Prostate gland (tissue), 2 donors: ENCODE measurements around the gene DHX35. TPM values are rescaled to one million over a fixed set of nuclear protein-coding genes. Genes with fewer than 3 reads are reported as not detected.

Source experiments
- DNase-seq: peaks from one replicate; pipeline ENCODE4 v3.0.0-alpha.2; 2019; ENCODE audit warnings: low spot score
- H3K27ac ChIP-seq, 2 donors: fragments of 200-600 bp; sonication (generic); 2 replicates each; pipeline ENCODE4 v1.5.1; 2017 to 2019
- H3K27me3 ChIP-seq: fragments of 200-600 bp; sonication (generic); replicated peaks from 2 replicates; pipeline ENCODE4 v1.5.1; 2019; ENCODE audit not compliant: insufficient read depth
- H3K36me3 ChIP-seq, 2 donors: fragments of 200-600 bp; sonication (generic); 1 replicate in 1 of 2; 2 replicates in 1 of 2; pipeline versions ENCODE4 v1.5.1 to v1.8.1; 2017 to 2019
- H3K4me1 ChIP-seq: fragments of 200-600 bp; sonication (generic); replicated peaks from 2 replicates; pipeline ENCODE4 v1.5.1; 2019
- H3K4me3 ChIP-seq, 2 donors: fragments of 200-600 bp; sonication (generic); 2 replicates each; pipeline ENCODE4 v1.5.1; 2017 to 2019
- H3K9me3 ChIP-seq: fragments of 200-600 bp; sonication (generic); 2 replicates; pipeline ENCODE4 v1.5.1; 2017
- POLR2A ChIP-seq: fragments of 450-650 bp; IDR thresholded peaks from one replicate; pipeline ENCODE4 v1.6.1; 2016; ENCODE audit warnings: antibody characterized with exemption, mild to moderate bottlenecking
- POLR2AphosphoS5 ChIP-seq: sonication (generic); formaldehyde crosslinking; IDR thresholded peaks from one replicate; pipeline ENCODE4 v1.6.1; 2017; ENCODE audit warnings: antibody characterized with exemption
- WGBS: methylation state at CpG from one replicate; pipeline ENCODE4 v1.1.5; 2018; 5-methylcytosine and 5-hydroxymethylcytosine counted together
- intact Hi-C: fragments of 100-400 bp; cut with DNase I; formaldehyde crosslinking; loops from one replicate; pipeline ENCODE4 v1.14.2; 2022
- total RNA-seq, 2 donors: library from RNA; depleted of rRNA; stranded (reverse); fragments of >200 nt; gene quantifications; one replicate each; pipeline ENCODE4 v1.1.0, GENCODE V29; 2016
- TF ChIP-seq, protein P1 (sequence below), 4 experiments: fragments of 200-600 bp in 2 of 4; fragments of 450-650 bp in 2 of 4; sonication (generic) in 2 of 4; IDR thresholded peaks; 1 replicate in 3 of 4; 2 replicates in 1 of 4; pipeline ENCODE4 v1.5.1; 2016 to 2019; ENCODE audit warnings: antibody characterized with exemption in 4 of 4, mild to moderate bottlenecking in 2 of 4, moderate library complexity in 2 of 4

Gene DHX35
- total RNA-seq, 2 donors from 2014 or later = 12.8 to 15.6 TPM

DNA sequence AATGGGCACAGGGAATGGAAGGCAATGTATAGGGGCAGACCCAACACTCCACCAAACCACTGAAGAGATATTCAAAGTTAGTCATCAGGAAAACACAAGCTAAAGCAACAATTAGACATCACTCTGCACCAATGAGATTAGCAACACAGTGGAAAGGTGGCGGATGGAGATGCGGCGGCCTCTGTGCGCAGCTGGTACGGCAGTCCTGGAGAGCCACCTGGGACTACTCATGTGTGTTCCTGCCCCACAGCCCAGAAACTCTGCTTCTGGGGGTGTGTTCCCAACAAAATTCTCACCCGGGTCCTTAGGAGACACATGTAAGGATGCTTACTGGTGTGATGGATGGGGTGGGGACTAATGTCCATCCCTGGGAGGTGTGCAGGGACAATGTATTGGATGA lies 82.4 kb downstream of the DHX35 start:
- Histone ChIP-seq H3K27ac (no peak overlapping the region), H3K4me1 (no peaks in the 10 kb centered on the region), H3K27me3 (no peaks in the 10 kb centered on the region), H3K9me3 (no peaks in the 10 kb centered on the region), H3K4me3 (no peak overlapping the region), H3K36me3 (peaks cover 0 to 5% of the 10 kb centered on the region in 2 donors)
- TF ChIP-seq, protein P1, sequence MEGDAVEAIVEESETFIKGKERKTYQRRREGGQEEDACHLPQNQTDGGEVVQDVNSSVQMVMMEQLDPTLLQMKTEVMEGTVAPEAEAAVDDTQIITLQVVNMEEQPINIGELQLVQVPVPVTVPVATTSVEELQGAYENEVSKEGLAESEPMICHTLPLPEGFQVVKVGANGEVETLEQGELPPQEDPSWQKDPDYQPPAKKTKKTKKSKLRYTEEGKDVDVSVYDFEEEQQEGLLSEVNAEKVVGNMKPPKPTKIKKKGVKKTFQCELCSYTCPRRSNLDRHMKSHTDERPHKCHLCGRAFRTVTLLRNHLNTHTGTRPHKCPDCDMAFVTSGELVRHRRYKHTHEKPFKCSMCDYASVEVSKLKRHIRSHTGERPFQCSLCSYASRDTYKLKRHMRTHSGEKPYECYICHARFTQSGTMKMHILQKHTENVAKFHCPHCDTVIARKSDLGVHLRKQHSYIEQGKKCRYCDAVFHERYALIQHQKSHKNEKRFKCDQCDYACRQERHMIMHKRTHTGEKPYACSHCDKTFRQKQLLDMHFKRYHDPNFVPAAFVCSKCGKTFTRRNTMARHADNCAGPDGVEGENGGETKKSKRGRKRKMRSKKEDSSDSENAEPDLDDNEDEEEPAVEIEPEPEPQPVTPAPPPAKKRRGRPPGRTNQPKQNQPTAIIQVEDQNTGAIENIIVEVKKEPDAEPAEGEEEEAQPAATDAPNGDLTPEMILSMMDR (IDR thresholded peaks at IDR 0.05) = no peak
- TF ChIP-seq POLR2A (no peak), POLR2AphosphoS5 (no peak)
- WGBS = 97% methylated on average over 6 of the region's 6 CpGs
- DNase-seq = no peak
- intact Hi-C loops = loop anchor here (5.0 to 10.0 kb wide), 2 partner anchors 57 to 400 kb away; no protein-coding TSS in a partner anchor

DNA sequence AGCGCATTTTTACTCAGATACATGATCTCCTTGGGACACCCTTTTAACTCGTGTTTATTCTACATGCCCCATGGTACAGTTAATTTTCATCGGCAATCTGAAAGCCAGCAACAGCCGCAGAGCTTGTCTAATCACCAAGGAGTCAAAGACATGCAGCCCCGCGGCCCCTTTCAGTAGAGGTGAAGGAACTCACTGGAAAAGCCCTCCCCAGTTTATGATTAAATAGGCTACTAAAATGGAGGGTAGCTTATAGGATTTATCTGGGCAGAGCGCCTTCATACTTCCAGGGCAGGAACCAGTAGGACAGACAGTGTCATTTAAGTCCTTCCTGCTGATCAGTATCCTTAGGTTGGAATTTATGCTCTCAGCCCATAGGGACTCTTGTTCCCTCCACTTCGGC lies 83.5 kb downstream of the DHX35 start:
- DNase-seq = no peak
- 76% methylated on average over 8 of the region's 8 CpGs for WGBS
- intact Hi-C loops = loop anchor here (2.0 to 10.0 kb wide), 3 partner anchors 83 to 401 kb away; partner anchors contain the start of genes DHX35 and FAM83D
- no peaks in the 10 kb centered on the region for H3K27me3 ChIP-seq
- TF ChIP-seq, protein P1 (IDR thresholded peaks at IDR 0.05) = no peak
- no peak for TF ChIP-seq POLR2AphosphoS5
- no peak for TF ChIP-seq POLR2A
- H3K9me3 ChIP-seq = no peaks in the 10 kb centered on the region
- no peaks in the 10 kb centered on the region for H3K4me1 ChIP-seq
- H3K27ac ChIP-seq = no peak overlapping the region
- H3K36me3 ChIP-seq = no peaks in the 10 kb centered on the region
- H3K4me3 ChIP-seq = no peak overlapping the region

DNA sequence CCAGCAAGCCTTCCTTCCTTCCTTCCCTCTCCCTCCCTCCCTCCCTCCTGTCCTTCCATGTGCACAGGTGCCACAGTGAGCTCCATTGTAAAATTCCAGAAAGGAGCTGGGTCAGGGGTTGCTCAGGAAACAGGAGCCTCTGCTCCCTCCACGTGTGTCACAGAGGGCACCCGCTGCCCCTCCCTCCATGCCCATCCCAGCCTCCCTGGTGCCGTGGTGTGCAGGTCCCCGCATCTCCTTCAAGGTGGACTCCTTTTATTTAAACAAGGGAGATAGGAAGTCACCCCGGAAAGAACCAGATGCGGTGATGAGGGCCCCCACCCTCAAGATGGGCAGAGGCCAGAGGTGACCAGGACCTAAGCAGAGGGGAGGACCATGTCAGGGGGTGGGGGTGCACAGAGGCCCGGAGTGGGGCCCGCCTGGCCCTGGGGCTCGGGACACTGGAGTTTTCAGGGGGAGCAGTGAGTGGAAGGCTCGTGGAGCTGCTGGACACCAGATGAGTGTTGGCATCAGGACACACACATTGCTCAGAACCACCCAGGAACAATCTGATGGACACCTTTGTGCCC lies 85.4 kb downstream of the DHX35 start:
- 57% methylated on average over 10 of the region's 10 CpGs for WGBS
- H3K27ac ChIP-seq = no peak overlapping the region

DNA sequence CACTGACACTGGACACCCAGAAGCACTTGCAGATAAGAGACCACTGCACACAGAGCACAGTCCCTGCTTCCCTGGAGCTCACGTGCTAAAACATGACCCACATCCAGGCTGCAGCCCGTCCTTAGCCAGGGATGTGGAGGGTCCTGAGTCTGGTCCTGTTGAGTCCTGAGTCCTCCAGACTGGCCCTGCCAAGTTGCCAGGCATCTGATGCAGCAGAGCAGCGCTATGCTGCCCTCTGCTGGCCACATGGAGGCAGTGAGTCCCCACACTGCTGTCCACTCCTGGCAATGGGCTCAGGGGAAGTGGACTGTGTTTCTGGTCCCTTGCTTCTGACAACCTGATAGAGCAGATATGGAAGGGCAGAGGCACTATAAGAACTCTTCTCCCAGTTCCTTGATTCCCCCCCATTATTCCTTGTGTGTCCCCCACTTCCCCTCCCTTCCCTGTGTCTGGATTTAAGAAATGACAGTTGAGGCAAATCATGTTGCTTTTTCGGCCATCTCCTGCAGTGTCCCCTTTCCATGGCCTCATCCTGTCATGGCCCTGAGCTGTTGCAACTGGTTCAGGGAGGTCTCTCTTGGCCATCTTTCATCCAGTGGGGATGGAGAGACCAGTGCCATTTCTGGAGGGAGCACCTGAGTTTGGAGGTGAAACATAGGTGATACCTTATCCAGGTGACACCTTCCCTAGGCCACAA lies 86.0 kb downstream of the DHX35 start:
- 24% methylated on average over 4 of the region's 4 CpGs for WGBS
- Histone ChIP-seq H3K4me1 (no peaks in the 10 kb centered on the region), H3K27ac (no peak overlapping the region), H3K9me3 (no peaks in the 10 kb centered on the region), H3K4me3 (no peak overlapping the region), H3K27me3 (no peaks in the 10 kb centered on the region), H3K36me3 (no peaks in the 10 kb centered on the region)
- TF ChIP-seq POLR2AphosphoS5 (peak; percentile 43), POLR2A (no peak)
- TF ChIP-seq, protein P1 (IDR thresholded peaks at IDR 0.05) = peak; percentile 82 to 91 (median 86)
- peak; percentile 62 for DNase-seq
- intact Hi-C loops = loop anchor here (2.0 to 10.0 kb wide), 3 partner anchors 86 to 403 kb away; partner anchors contain the start of genes DHX35 and FAM83D

More for the DNA sequence above, 85.4 kb downstream of the DHX35 start:
- no peaks in the 10 kb centered on the region for H3K27me3 ChIP-seq
- H3K4me3 ChIP-seq = no peak overlapping the region
- intact Hi-C loops = loop anchor here (2.0 to 10.0 kb wide), 3 partner anchors 85 to 403 kb away; partner anchors contain the start of genes DHX35 and FAM83D
- H3K4me1 ChIP-seq = no peaks in the 10 kb centered on the region
- TF ChIP-seq, protein P1 (IDR thresholded peaks at IDR 0.05) = no peak
- TF ChIP-seq POLR2A (no peak), POLR2AphosphoS5 (no peak)
- no peaks in the 10 kb centered on the region for H3K36me3 ChIP-seq
- no peaks in the 10 kb centered on the region for H3K9me3 ChIP-seq
- DNase-seq = no peak
